C4-2B (cell line): Measurements from ENCODE around the gene ENKD1.

Source experiments
- CTCF ChIP-seq: fragments of 450-650 bp; conservative IDR thresholded peaks from 2 replicates; pipeline ENCODE4 v1.5.1; 2017; ENCODE audit warnings: mild to moderate bottlenecking
- ZFX ChIP-seq: fragments of 450-650 bp; IDR thresholded peaks from 2 replicates; pipeline ENCODE4 v1.6.1; 2017

GRCh38 chr16:67710607-67711006, 44.1 kb upstream of the ENKD1 start:
- TF ChIP-seq ZFX (no peak), CTCF (no peak)
